OCI-LY3 (cell line): ENCODE measurements around the gene RGS18.

Experiments
- CTCF ChIP-seq: fragments of 200-600, 300-600 bp; sonication (generic); IDR thresholded peaks from 2 replicates; pipeline ENCODE4 v1.5.1; 2014; ENCODE audit warnings: antibody characterized with exemption, low read length, low read depth
- EZH2phosphoT487 ChIP-seq: fragments of 200-600 bp; shearing (Covaris generic); IDR thresholded peaks from 2 replicates; pipeline ENCODE4 v1.6.1; 2018; ENCODE audit warnings: antibody characterized with exemption, mixed run types, low read depth

GRCh38 chr1:192232817-192233417 is 74.7 kb downstream of the RGS18 start:
- TF ChIP-seq CTCF (no peak), EZH2phosphoT487 (no peak)
